HEK293 (cell line): ENCODE results near the gene SAG.

ENCODE experiments used
- CTCF ChIP-seq: fragments of 450-650 bp; formaldehyde crosslinking; IDR thresholded peaks from 2 replicates; pipeline ENCODE4 v1.5.1; 2016; ENCODE audit warnings: missing biosample characterization, missing genetic modification characterization
- ZBTB11 ChIP-seq: fragments of 450-650 bp; formaldehyde crosslinking; conservative IDR thresholded peaks from 2 replicates; pipeline ENCODE4 v1.5.1; 2016; ENCODE audit warnings: low read depth, missing biosample characterization, missing genetic modification characterization
- ZNF529 ChIP-seq: fragments of 450-650 bp; formaldehyde crosslinking; IDR thresholded peaks from 2 replicates; pipeline ENCODE4 v1.5.1; 2017; ENCODE audit warnings: missing genetic modification characterization, missing biosample characterization; ENCODE audit not compliant: insufficient replicate concordance
- ZNF692 ChIP-seq: fragments of 450-650 bp; formaldehyde crosslinking; IDR thresholded peaks from 2 replicates; pipeline ENCODE4 v1.5.1; 2016; ENCODE audit warnings: missing biosample characterization, missing genetic modification characterization

GRCh38 chr2:233354500-233354924 lies 46.9 kb downstream of the SAG start:
- no peak for TF ChIP-seq CTCF (tag by site-specific recombination)
- no peak for TF ChIP-seq ZBTB11 (tag by site-specific recombination)
- TF ChIP-seq ZNF692 (tag by site-specific recombination) = no peak
- TF ChIP-seq ZNF529 (tag by site-specific recombination) = no peak
